ENCODE measurements around the gene OR51B6. TPM values are rescaled to one million over a fixed set of nuclear protein-coding genes. Genes with fewer than 3 reads are reported as not detected.

OR51B6 gene
- total RNA-seq, 4 donors from 2014 or later = not detected

DNA sequence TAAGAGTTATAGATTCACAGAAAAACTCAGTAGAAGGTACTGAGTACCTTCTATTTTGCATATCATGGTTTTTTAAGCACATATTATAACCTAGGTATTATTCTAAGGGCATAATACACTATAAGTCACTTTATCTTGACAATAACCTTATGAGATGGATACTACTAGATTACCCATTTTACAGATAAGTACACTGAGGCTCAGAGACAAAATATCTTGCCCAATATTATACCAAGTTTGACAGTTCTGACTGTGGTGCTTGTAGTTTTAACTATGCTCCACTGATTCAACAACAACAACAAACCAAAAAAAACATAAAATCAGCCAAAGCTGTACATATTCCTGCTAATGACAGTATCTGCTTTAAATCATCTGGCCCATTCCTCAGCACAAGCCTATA, 42.8 kb downstream of the OR51B6 start:
- no peaks in the 10 kb centered on the region for H3K27me3 ChIP-seq
- H3K4me3 ChIP-seq = no peak overlapping the region
- H3K36me3 ChIP-seq = no peaks in the 10 kb centered on the region
- H3K4me1 ChIP-seq = no peaks in the 10 kb centered on the region
- H3K27ac ChIP-seq = no peak overlapping the region
- TF ChIP-seq POLR2A (IDR thresholded peaks at IDR 0.05) (no peak), EP300 (IDR thresholded peaks at IDR 0.05) (no peak)
- TF ChIP-seq, protein P1, sequence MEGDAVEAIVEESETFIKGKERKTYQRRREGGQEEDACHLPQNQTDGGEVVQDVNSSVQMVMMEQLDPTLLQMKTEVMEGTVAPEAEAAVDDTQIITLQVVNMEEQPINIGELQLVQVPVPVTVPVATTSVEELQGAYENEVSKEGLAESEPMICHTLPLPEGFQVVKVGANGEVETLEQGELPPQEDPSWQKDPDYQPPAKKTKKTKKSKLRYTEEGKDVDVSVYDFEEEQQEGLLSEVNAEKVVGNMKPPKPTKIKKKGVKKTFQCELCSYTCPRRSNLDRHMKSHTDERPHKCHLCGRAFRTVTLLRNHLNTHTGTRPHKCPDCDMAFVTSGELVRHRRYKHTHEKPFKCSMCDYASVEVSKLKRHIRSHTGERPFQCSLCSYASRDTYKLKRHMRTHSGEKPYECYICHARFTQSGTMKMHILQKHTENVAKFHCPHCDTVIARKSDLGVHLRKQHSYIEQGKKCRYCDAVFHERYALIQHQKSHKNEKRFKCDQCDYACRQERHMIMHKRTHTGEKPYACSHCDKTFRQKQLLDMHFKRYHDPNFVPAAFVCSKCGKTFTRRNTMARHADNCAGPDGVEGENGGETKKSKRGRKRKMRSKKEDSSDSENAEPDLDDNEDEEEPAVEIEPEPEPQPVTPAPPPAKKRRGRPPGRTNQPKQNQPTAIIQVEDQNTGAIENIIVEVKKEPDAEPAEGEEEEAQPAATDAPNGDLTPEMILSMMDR (IDR thresholded peaks at IDR 0.05) = no peak
- no peak for DNase-seq (ENCODE audit: low spot score in 2 of 2)
- H3K9me3 ChIP-seq = no peaks in the 10 kb centered on the region

DNA sequence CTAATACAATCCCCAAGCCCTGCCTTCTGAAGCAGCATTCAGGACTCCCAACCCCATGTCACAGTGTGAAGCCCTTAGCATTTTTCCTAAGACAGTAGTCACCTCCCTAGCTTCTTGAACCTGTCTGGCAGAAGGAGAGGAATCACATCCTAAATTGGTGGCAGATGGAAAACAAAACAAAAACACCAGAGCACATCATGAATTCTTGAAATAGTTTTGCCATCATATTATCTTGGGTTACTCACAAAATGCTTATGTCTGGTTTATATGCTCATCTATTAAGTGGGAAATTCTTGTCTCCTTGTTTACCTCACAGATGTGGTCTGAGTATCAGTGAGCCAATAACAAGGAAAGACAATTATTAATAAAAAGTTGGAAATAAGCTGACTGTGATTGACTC, 47.6 kb downstream of the OR51B6 start:
- Histone ChIP-seq H3K27ac (no peak overlapping the region), H3K36me3 (no peaks in the 10 kb centered on the region), H3K4me3 (no peak overlapping the region), H3K27me3 (no peaks in the 10 kb centered on the region), H3K9me3 (no peaks in the 10 kb centered on the region), H3K4me1 (no peaks in the 10 kb centered on the region)
- TF ChIP-seq POLR2A (IDR thresholded peaks at IDR 0.05) (no peak), EP300 (IDR thresholded peaks at IDR 0.05) (no peak)
- TF ChIP-seq, protein P1 (IDR thresholded peaks at IDR 0.05) = no peak
- no peak for DNase-seq (ENCODE audit: low spot score in 2 of 2)

Small RNA genes lying within 50 kb of the gene (small RNA-seq; reads per million reads assigned to genes)
- gene AC104389.3 = not detected

Other genes starting within 250 kb of the OR51B6 start
- not detected for gene OR52A5, start 213.2 kb upstream of the OR51B6 start, total RNA-seq
- gene OR52A1, start 196.8 kb upstream of the OR51B6 start, total RNA-seq = not detected
- not detected for gene OR51V1, start 150.8 kb upstream of the OR51B6 start, total RNA-seq
- 100 to 1,000 TPM in 2 of 4 donors, 10 to 100 TPM in 1, not detected in 1; 61.6 to 425 (median 151) TPM for gene HBB, start 124.4 kb upstream of the OR51B6 start, total RNA-seq
- gene HBD, start 117.0 kb upstream of the OR51B6 start, total RNA-seq = 1 to 10 TPM in 1 of 4 donors, not detected in 3; 5.4 TPM
- not detected for gene HBG1, start 101.7 kb upstream of the OR51B6 start, total RNA-seq
- not detected for gene HBG2, start 96.7 kb upstream of the OR51B6 start, total RNA-seq
- gene HBE1, start 81.6 kb upstream of the OR51B6 start, total RNA-seq = not detected
- 1 to 10 TPM in 1 of 4 donors, under 1 TPM in 2, not detected in 1; 0.42 to 1.5 (median 0.98) TPM for gene OR51B4, start 49.6 kb upstream of the OR51B6 start, total RNA-seq
- gene OR51B2, start 27.2 kb upstream of the OR51B6 start, total RNA-seq = under 1 TPM in 1 of 4 donors, not detected in 3; 0.63 TPM
- 1 to 10 TPM in 3 of 4 donors, not detected in 1; 1.3 to 2.9 (median 2.0) TPM for gene OR51B5, start 8.0 kb upstream of the OR51B6 start, total RNA-seq
- not detected for gene OR51M1, start 32.3 kb downstream of the OR51B6 start, total RNA-seq
- not detected for gene OR51Q1, start 70.6 kb downstream of the OR51B6 start, total RNA-seq
- gene OR51I1, start 90.0 kb downstream of the OR51B6 start, total RNA-seq = 1 to 10 TPM in 1 of 4 donors, not detected in 3; 3.9 TPM
- gene OR51I2, start 97.8 kb downstream of the OR51B6 start, total RNA-seq = not detected
- gene OR52D1, start 137.2 kb downstream of the OR51B6 start, total RNA-seq = not detected
- 1 to 10 TPM in 3 of 4 donors, under 1 TPM in 1; 0.84 to 4.9 (median 2.1) TPM for gene UBQLN3, start 158.4 kb downstream of the OR51B6 start, total RNA-seq
- gene UBQLNL, start 165.2 kb downstream of the OR51B6 start, total RNA-seq = 1 to 10 TPM; 1.2 to 3.7 (median 2.1) TPM
- 1 to 10 TPM in 2 of 4 donors, under 1 TPM in 1, not detected in 1; 0.84 to 7.5 (median 1.3) TPM for gene OR52H1, start 197.0 kb downstream of the OR51B6 start, total RNA-seq
- not detected for gene OR52B6, start 229.4 kb downstream of the OR51B6 start, total RNA-seq
- gene TRIM6, start 245.1 kb downstream of the OR51B6 start, total RNA-seq = 1 to 10 TPM; 1.2 to 5.9 (median 2.5) TPM